ENCODE measurements around the gene MRTFA.
A peak's percentile ranks its signal among the peaks of the same experiment; 100 is the strongest.

MRTFA gene

GRCh38 chr22:40368836-40369235 is 267.7 kb downstream of the MRTFA start:
- FAIRE-seq, result no peak
- no peak for DNase-seq (ENCODE audit: insufficient read length, low spot score)
- TF ChIP-seq SPI1 (IDR thresholded peaks at IDR 0.05; ENCODE audit: low read depth, low read length), result no peak
- no peak for TF ChIP-seq TAF1 (IDR thresholded peaks at IDR 0.05; ENCODE audit: low read depth, low read length)
- TF ChIP-seq POU2F2 (IDR thresholded peaks at IDR 0.05; ENCODE audit: low read depth, low read length), result no peak
- no peak for TF ChIP-seq POLR2A (IDR thresholded peaks at IDR 0.05; ENCODE audit: low read depth, low read length)
- TF ChIP-seq POLR2AphosphoS5 (IDR thresholded peaks at IDR 0.05; ENCODE audit: low read depth, low read length), result no peak
- TF ChIP-seq PAX5 (IDR thresholded peaks at IDR 0.05; ENCODE audit: insufficient read depth, low read length, severe bottlenecking), result no peak

- DNase-seq (ENCODE audit: insufficient read length, low spot score) (no peak), FAIRE-seq (no peak)
- TF ChIP-seq POLR2A (IDR thresholded peaks at IDR 0.05; ENCODE audit: low read depth, low read length) (no peak), SPI1 (IDR thresholded peaks at IDR 0.05; ENCODE audit: low read depth, low read length) (no peak), POLR2AphosphoS5 (IDR thresholded peaks at IDR 0.05; ENCODE audit: low read depth, low read length) (no peak), PAX5 (IDR thresholded peaks at IDR 0.05; ENCODE audit: insufficient read depth, low read length, severe bottlenecking) (no peak), TAF1 (IDR thresholded peaks at IDR 0.05; ENCODE audit: low read depth, low read length) (no peak), POU2F2 (IDR thresholded peaks at IDR 0.05; ENCODE audit: low read depth, low read length) (no peak)
Measured at GRCh38 chr22:40368016-40368415, 268.5 kb downstream of the MRTFA start.

GRCh38 chr22:40367342-40367741 is 269.2 kb downstream of the MRTFA start:
- FAIRE-seq (no peak), DNase-seq (ENCODE audit: insufficient read length, low spot score) (no peak)
- TF ChIP-seq POU2F2 (IDR thresholded peaks at IDR 0.05; ENCODE audit: low read depth, low read length) (no peak), POLR2A (IDR thresholded peaks at IDR 0.05; ENCODE audit: low read depth, low read length) (no peak), SPI1 (IDR thresholded peaks at IDR 0.05; ENCODE audit: low read depth, low read length) (no peak)

- DNase-seq (ENCODE audit: insufficient read length, low spot score), result no peak
- FAIRE-seq, result no peak
- TF ChIP-seq POLR2AphosphoS5 (IDR thresholded peaks at IDR 0.05; ENCODE audit: low read depth, low read length) (no peak), POU2F2 (IDR thresholded peaks at IDR 0.05; ENCODE audit: low read depth, low read length) (no peak), SPI1 (IDR thresholded peaks at IDR 0.05; ENCODE audit: low read depth, low read length) (no peak), PAX5 (IDR thresholded peaks at IDR 0.05; ENCODE audit: insufficient read depth, low read length, severe bottlenecking) (no peak), TAF1 (IDR thresholded peaks at IDR 0.05; ENCODE audit: low read depth, low read length) (no peak)
Measured at GRCh38 chr22:40366068-40366467, 270.5 kb downstream of the MRTFA start.

GRCh38 chr22:40364431-40364830 is 272.1 kb downstream of the MRTFA start:
- FAIRE-seq (peak; percentile 66), DNase-seq (ENCODE audit: insufficient read length, low spot score) (no peak)
- TF ChIP-seq SPI1 (IDR thresholded peaks at IDR 0.05; ENCODE audit: low read depth, low read length), result no peak
- TF ChIP-seq POLR2AphosphoS5 (IDR thresholded peaks at IDR 0.05; ENCODE audit: low read depth, low read length), result no peak
- no peak for TF ChIP-seq PAX5 (IDR thresholded peaks at IDR 0.05; ENCODE audit: insufficient read depth, low read length, severe bottlenecking)
- TF ChIP-seq POU2F2 (IDR thresholded peaks at IDR 0.05; ENCODE audit: low read depth, low read length), result no peak
- no peak for TF ChIP-seq TAF1 (IDR thresholded peaks at IDR 0.05; ENCODE audit: low read depth, low read length)
- no peak for TF ChIP-seq POLR2A (IDR thresholded peaks at IDR 0.05; ENCODE audit: low read depth, low read length)

- TF ChIP-seq PAX5 (IDR thresholded peaks at IDR 0.05; ENCODE audit: insufficient read depth, low read length, severe bottlenecking) (no peak), SPI1 (IDR thresholded peaks at IDR 0.05; ENCODE audit: low read depth, low read length) (no peak), POU2F2 (IDR thresholded peaks at IDR 0.05; ENCODE audit: low read depth, low read length) (no peak), TAF1 (IDR thresholded peaks at IDR 0.05; ENCODE audit: low read depth, low read length) (no peak), POLR2A (IDR thresholded peaks at IDR 0.05; ENCODE audit: low read depth, low read length) (no peak), POLR2AphosphoS5 (IDR thresholded peaks at IDR 0.05; ENCODE audit: low read depth, low read length) (no peak)
- FAIRE-seq (no peak), DNase-seq (ENCODE audit: insufficient read length, low spot score) (no peak)
Measured at GRCh38 chr22:40363059-40363458, 273.5 kb downstream of the MRTFA start.

- FAIRE-seq, result no peak
- TF ChIP-seq PAX5 (IDR thresholded peaks at IDR 0.05; ENCODE audit: insufficient read depth, low read length, severe bottlenecking) (no peak), POLR2A (IDR thresholded peaks at IDR 0.05; ENCODE audit: low read depth, low read length) (no peak), POLR2AphosphoS5 (IDR thresholded peaks at IDR 0.05; ENCODE audit: low read depth, low read length) (no peak), POU2F2 (IDR thresholded peaks at IDR 0.05; ENCODE audit: low read depth, low read length) (no peak), SPI1 (IDR thresholded peaks at IDR 0.05; ENCODE audit: low read depth, low read length) (no peak), TAF1 (IDR thresholded peaks at IDR 0.05; ENCODE audit: low read depth, low read length) (no peak)
- DNase-seq (ENCODE audit: insufficient read length, low spot score), result no peak
Measured at GRCh38 chr22:40361100-40361499, 275.4 kb downstream of the MRTFA start.
